ENCODE measurements around the gene TAB3. TPM values are rescaled to one million over a fixed set of nuclear protein-coding genes. Genes with fewer than 3 reads are reported as not detected.
A peak's percentile ranks its signal among the peaks of the same experiment; 100 is the strongest.

TAB3 gene
- total and polyA plus RNA-seq, 9 of the 15 experiments (the other 6 are each of a cell fraction or from before 2014, with no cell fraction given): 2.4 to 31.1 (median 15.5) TPM

- TF ChIP-seq, protein P1, sequence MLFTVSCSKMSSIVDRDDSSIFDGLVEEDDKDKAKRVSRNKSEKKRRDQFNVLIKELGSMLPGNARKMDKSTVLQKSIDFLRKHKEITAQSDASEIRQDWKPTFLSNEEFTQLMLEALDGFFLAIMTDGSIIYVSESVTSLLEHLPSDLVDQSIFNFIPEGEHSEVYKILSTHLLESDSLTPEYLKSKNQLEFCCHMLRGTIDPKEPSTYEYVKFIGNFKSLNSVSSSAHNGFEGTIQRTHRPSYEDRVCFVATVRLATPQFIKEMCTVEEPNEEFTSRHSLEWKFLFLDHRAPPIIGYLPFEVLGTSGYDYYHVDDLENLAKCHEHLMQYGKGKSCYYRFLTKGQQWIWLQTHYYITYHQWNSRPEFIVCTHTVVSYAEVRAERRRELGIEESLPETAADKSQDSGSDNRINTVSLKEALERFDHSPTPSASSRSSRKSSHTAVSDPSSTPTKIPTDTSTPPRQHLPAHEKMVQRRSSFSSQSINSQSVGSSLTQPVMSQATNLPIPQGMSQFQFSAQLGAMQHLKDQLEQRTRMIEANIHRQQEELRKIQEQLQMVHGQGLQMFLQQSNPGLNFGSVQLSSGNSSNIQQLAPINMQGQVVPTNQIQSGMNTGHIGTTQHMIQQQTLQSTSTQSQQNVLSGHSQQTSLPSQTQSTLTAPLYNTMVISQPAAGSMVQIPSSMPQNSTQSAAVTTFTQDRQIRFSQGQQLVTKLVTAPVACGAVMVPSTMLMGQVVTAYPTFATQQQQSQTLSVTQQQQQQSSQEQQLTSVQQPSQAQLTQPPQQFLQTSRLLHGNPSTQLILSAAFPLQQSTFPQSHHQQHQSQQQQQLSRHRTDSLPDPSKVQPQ (CRISPR knock-in tag; IDR thresholded peaks at IDR 0.05; ENCODE audit: borderline replicate concordance): no peak
- no peak for TF ChIP-seq SAFB (IDR thresholded peaks at IDR 0.05; ENCODE audit: borderline replicate concordance, low read depth, low read length)
- no peak for TF ChIP-seq RNF2 (IDR thresholded peaks at IDR 0.05)
- no peak for TF ChIP-seq SETDB1 (IDR thresholded peaks at IDR 0.05; ENCODE audit: low read length)
- no peak for TF ChIP-seq GTF2B (IDR thresholded peaks at IDR 0.05; ENCODE audit: extremely low read depth, insufficient read length)
- TF ChIP-seq BRD4 (IDR thresholded peaks at IDR 0.05): no peak
- no peak for TF ChIP-seq DACH1 (IDR thresholded peaks at IDR 0.05; ENCODE audit: partially characterized antibody)
- TF ChIP-seq ZNF274 (IDR thresholded peaks at IDR 0.05; ENCODE audit: borderline replicate concordance, low read depth, low read length): no peak
- TF ChIP-seq FOXJ2 (tag; IDR thresholded peaks at IDR 0.05): no peak
- TF ChIP-seq ZC3H11A (IDR thresholded peaks at IDR 0.05; ENCODE audit: low read depth, low read length): no peak
- TF ChIP-seq TRIM28 (IDR thresholded peaks at IDR 0.05): no peak
- TF ChIP-seq ZNF121 (CRISPR knock-in tag; conservative IDR thresholded peaks at IDR 0.05): no peak
- TF ChIP-seq ZBED1 (IDR thresholded peaks at IDR 0.05): no peak
- no peak; the same call in 1 of the 2 replicates for TF ChIP-seq NFE2 (IDR thresholded peaks at IDR 0.05; ENCODE audit: low read depth)
- TF ChIP-seq, protein P2, sequence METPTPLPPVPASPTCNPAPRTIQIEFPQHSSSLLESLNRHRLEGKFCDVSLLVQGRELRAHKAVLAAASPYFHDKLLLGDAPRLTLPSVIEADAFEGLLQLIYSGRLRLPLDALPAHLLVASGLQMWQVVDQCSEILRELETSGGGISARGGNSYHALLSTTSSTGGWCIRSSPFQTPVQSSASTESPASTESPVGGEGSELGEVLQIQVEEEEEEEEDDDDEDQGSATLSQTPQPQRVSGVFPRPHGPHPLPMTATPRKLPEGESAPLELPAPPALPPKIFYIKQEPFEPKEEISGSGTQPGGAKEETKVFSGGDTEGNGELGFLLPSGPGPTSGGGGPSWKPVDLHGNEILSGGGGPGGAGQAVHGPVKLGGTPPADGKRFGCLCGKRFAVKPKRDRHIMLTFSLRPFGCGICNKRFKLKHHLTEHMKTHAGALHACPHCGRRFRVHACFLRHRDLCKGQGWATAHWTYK (CRISPR knock-in tag; IDR thresholded peaks at IDR 0.05): no peak
- no peak for TF ChIP-seq RBM14 (IDR thresholded peaks at IDR 0.05; ENCODE audit: borderline replicate concordance, insufficient read depth, low read depth, low read length)
- peak; percentile 92 for TF ChIP-seq ETV1 (tag; conservative IDR thresholded peaks at IDR 0.05; ENCODE audit: low read depth)
- no peak for TF ChIP-seq GABPB2 (CRISPR knock-in tag; conservative IDR thresholded peaks at IDR 0.05)
- TF ChIP-seq CHAMP1 (IDR thresholded peaks at IDR 0.05): 0 out of 2 replicates have a peak, but pooled peaks have one; percentile 16
These were observed at the start of gene TAB3 (continued) for GRCh38 chrX:30889147-30890140.
